Lower lobe of right lung (tissue), 2 donors: ENCODE results near the gene HS3ST6. TPM values are rescaled to one million over a fixed set of nuclear protein-coding genes. Genes with fewer than 3 reads are reported as not detected.

Source experiments
- ATAC-seq, 2 donors: fragments of 200-7000 bp; cut with Tn5 transposase; one replicate each; pipeline ENCODE4 v1.9.1; 2020 to 2022; ENCODE audit warnings: mild to moderate bottlenecking in 2 of 2, moderate library complexity in 2 of 2
- DNase-seq: peaks from one replicate; pipeline ENCODE4 v3.0.0-alpha.2; 2020
- H3K27ac ChIP-seq: fragments of 200-600 bp; one replicate; pipeline ENCODE4 v1.8.0; 2022
- H3K27me3 ChIP-seq: fragments of 200-600 bp; one replicate; pipeline ENCODE4 v1.8.0; 2022; ENCODE audit warnings: low read depth
- H3K36me3 ChIP-seq: fragments of 200-600 bp; one replicate; pipeline ENCODE4 v1.8.0; 2022; ENCODE audit warnings: mild to moderate bottlenecking
- H3K4me1 ChIP-seq: fragments of 200-600 bp; one replicate; pipeline ENCODE4 v1.8.0; 2022
- H3K4me3 ChIP-seq: fragments of 200-600 bp; one replicate; pipeline ENCODE4 v1.8.0; 2022; ENCODE audit warnings: mild to moderate bottlenecking
- H3K9me3 ChIP-seq: fragments of 200-600 bp; one replicate; pipeline ENCODE4 v1.8.0; 2022
- intact Hi-C: fragments of 100-400 bp; cut with DNase I; formaldehyde crosslinking; loops from one replicate; pipeline ENCODE4 v1.11.0; 2022
- total RNA-seq: library from RNA; stranded (reverse); fragmentation: NEBNext Ultra II Directional; extraction: Animal tissue kit (Norgen Biotek cat#: 25700); gene quantifications from one replicate; pipeline ENCODE4 v1.2.1, GENCODE V29; 2021
- TF ChIP-seq, protein P1 (sequence below): fragments of 200-600 bp; IDR thresholded peaks from one replicate; pipeline ENCODE4 v1.8.0; 2022; ENCODE audit warnings: antibody characterized with exemption, mild to moderate bottlenecking
- donor health status: DM: no; HTN: yes; CAD: no; lungs with severe emphysema.

Gene HS3ST6
- total RNA-seq, 1 donor from 2014 or later: 1.3 TPM

DNA sequence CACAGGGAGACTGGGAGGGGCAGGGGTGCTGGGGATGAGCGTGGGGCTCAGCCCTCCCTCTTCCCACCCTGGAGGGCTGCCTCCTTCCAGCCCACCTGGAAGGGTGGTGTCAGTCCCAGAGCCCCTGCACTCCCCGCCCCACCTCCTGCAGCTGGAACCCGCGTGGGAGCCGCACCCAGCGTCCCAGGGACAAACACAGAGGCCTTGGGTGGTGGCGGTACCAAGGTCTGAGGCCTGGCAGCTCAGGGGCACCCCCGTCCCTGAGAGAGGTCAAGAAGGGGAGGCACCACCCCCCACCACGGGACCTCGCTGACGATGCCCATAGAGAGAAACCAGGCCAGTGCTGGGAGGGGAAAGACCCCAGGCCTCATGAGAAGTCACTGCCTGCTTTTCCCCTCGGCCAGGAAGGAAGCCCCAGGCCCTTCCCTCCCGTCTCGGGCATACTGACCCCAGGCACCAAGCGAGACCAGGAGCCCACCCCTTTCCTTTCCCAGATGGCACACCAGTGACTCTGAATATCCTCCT lies 4.1 kb downstream of the HS3ST6 start:
- Histone ChIP-seq H3K27me3 (peaks cover 50% of the 10 kb centered on the region), H3K4me3 (no peak overlapping the region), H3K27ac (no peak overlapping the region), H3K4me1 (peaks cover 6% of the 10 kb centered on the region), H3K9me3 (no peaks in the 10 kb centered on the region), H3K36me3 (no peaks in the 10 kb centered on the region)
- intact Hi-C loops: no loop called here
- TF ChIP-seq, protein P1, sequence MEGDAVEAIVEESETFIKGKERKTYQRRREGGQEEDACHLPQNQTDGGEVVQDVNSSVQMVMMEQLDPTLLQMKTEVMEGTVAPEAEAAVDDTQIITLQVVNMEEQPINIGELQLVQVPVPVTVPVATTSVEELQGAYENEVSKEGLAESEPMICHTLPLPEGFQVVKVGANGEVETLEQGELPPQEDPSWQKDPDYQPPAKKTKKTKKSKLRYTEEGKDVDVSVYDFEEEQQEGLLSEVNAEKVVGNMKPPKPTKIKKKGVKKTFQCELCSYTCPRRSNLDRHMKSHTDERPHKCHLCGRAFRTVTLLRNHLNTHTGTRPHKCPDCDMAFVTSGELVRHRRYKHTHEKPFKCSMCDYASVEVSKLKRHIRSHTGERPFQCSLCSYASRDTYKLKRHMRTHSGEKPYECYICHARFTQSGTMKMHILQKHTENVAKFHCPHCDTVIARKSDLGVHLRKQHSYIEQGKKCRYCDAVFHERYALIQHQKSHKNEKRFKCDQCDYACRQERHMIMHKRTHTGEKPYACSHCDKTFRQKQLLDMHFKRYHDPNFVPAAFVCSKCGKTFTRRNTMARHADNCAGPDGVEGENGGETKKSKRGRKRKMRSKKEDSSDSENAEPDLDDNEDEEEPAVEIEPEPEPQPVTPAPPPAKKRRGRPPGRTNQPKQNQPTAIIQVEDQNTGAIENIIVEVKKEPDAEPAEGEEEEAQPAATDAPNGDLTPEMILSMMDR: no peak
- DNase-seq (no peak), ATAC-seq (no peak)

DNA sequence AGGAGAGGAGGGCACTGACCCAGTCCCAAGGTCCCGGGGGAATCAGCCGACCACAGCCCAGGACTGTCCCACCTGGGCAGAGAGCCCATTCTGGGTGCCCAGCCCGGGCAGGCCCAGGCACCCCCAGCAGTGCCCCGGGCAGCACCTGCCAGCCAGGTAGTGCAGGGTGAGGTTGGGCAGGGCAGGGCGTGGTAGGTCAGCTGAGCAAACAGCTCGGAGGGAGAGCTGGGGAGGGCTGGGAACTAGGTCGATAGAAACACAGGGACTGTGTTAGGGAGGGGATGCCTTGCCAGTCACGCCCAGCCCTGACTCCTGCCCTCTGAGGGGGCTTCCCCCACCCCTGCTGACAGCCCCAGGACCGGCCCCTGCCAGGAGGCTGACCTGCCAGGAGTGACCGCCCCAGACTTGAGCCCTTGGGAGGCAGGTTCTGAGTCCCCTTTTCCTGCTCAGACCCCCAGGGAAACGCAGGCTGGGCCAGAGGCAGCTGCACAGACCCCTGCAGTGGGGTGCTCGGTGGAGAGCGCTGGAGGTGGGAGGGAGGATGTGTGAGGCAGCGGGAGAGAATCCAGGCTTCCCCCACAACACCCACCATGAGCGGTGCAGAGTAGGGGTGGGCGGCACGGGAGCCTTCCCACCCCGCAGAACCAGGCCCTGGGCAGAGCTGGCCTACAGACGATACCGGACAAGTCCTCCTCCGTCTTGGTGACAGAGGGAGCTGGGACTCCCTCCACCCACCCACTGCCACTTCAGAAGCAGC lies 4.7 kb downstream of the HS3ST6 start:
- intact Hi-C loops: no loop called here
- peaks cover 2% of the 10 kb centered on the region for H3K4me1 ChIP-seq
- no peaks in the 10 kb centered on the region for H3K9me3 ChIP-seq
- no peak overlapping the region for H3K4me3 ChIP-seq
- H3K27me3 ChIP-seq: peaks cover 46% of the 10 kb centered on the region
- peak; percentile 66 to 85 for ATAC-seq
- no peak overlapping the region for H3K27ac ChIP-seq
- DNase-seq: peak; percentile 79
- H3K36me3 ChIP-seq: no peaks in the 10 kb centered on the region
- TF ChIP-seq, protein P1: no peak

DNA sequence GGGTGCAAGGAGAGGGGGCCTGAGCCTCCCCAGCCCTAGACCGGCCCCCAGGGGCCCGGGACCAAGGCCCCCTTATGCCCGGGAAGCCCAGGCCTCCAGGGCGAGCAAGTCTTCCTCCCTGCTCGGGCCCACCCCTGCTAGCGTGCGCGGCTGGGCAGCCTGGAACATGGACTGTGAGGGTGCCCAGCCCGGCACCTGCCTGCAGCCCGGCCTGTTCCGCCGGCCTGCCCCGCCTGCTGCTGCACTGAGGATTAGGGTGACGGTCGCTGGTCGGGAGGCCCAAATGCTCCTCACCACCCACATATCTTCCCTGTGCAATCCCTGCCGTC lies 6.0 kb downstream of the HS3ST6 start:
- Histone ChIP-seq H3K4me3 (no peak overlapping the region), H3K9me3 (no peaks in the 10 kb centered on the region), H3K27me3 (peaks cover 48% of the 10 kb centered on the region), H3K4me1 (no peaks in the 10 kb centered on the region), H3K27ac (no peak overlapping the region), H3K36me3 (no peaks in the 10 kb centered on the region)
- intact Hi-C loops: no loop called here
- TF ChIP-seq, protein P1: no peak
- DNase-seq: no peak
- ATAC-seq: no peak

DNA sequence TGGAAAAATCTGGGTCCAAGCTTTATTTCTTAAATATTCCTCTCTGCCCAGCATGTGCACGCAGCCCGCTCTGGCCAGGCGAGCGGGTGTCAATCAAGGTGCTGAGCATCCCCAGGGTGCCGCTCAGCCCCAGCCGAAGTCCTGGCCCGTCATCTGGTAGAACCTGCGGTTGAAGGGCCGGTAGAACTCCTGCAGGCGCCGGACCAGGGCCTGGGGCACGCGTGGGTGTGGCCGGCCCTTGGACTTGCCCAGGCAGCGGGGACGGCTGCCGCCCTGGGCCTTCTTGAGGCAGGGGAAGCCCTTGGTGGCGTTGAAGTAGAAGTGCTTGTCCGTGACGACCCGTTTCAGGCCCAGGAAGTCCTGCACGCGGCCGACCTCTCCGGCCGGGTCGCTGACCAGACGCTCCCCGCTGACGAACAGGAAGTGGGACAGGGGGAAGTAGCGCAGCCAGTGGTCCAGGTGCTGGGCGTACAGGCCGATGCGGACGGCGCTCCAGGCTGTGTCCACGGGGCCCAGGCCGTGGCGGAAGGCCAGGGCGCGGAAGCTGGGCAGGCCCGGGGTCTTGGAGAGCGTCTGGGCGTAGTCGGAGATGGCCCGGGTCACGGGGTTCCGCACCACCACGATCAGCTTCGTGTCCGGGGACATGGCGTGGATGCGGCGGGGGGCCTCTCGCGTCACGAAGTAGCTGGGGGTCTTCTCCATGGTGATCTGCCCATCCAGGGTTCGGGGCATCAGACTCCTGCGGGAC lies 6.6 kb downstream of the HS3ST6 start:
- DNase-seq (no peak), ATAC-seq (no peak)
- Histone ChIP-seq H3K27me3 (peaks cover 43% of the 10 kb centered on the region), H3K36me3 (no peaks in the 10 kb centered on the region), H3K27ac (no peak overlapping the region), H3K9me3 (no peaks in the 10 kb centered on the region), H3K4me3 (no peak overlapping the region), H3K4me1 (no peaks in the 10 kb centered on the region)
- TF ChIP-seq, protein P1: no peak
- intact Hi-C loops: no loop called here

DNA sequence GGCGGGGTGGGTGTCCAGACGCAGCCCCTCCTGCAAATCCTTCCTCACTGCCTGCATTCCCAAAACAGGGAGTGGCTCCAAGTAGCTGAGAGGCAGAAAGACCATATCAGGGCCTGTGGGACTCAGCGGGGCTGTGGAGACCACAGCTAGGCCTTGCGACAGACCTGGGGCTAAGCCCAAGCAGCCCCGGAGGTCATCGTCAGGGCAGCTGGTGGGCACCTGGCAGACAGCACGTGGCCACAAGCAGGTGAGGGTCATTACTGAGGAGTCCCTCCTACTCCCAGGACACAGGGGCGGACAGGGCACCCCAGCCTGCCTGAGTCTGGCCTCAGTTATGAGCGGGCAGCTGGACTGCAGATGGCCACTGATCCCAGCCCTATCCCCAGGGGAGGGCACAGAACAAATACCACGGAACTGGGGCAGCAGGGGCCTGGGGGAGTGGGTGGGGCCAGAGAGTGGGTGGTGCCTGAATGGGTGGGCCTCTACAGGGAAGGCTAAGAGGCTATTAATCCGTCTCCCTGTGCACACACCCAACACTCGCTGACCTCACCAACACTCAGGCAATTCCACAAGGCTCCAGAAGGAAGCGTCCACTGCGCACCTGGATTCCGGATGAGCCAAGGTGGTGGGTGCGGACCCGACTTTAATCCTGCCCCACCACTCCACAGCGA lies 8.5 kb downstream of the HS3ST6 start:
- H3K36me3 ChIP-seq: no peaks in the 10 kb centered on the region
- H3K4me1 ChIP-seq: no peaks in the 10 kb centered on the region
- no peaks in the 10 kb centered on the region for H3K9me3 ChIP-seq
- no peak overlapping the region for H3K4me3 ChIP-seq
- TF ChIP-seq, protein P1: no peak
- no peak for DNase-seq
- no peak overlapping the region for H3K27ac ChIP-seq
- intact Hi-C loops: no loop called here
- peak in 1 of 2 donors; percentile 11 for ATAC-seq
- H3K27me3 ChIP-seq: peaks cover 23% of the 10 kb centered on the region
